ENCODE results near the gene MMP12.

MMP12 gene

GRCh38 chr11:102843489-102843888 lies 31.3 kb downstream of the MMP12 start, which contains the start of gene MMP3:
Gene MMP3 (minus strand): TSS chr11:102843609. CDS start chr11:102843546, 63 bp downstream.
- no peak within 1 kb of the TSS for H3K9ac ChIP-seq
- no peaks in the 10 kb centered on the region for H3K36me3 ChIP-seq (ENCODE audit: control insufficient read depth, insufficient read depth, low read length)
- H3K4me1 ChIP-seq = no peaks in the 10 kb centered on the region
- no peak within 1 kb of the TSS for H3K4me3 ChIP-seq (ENCODE audit: low read depth, low read length)
- no peak within 1 kb of the TSS for H3K4me2 ChIP-seq (ENCODE audit: low read length)
- no peaks in the 10 kb centered on the region for H3K9me3 ChIP-seq (ENCODE audit: control insufficient read depth, low read length)
- H3K27me3 ChIP-seq (ENCODE audit: control insufficient read depth, insufficient read depth, low read length) = no peaks in the 10 kb centered on the region
- H2AFZ ChIP-seq = no peak within 1 kb of the TSS
- H3K79me2 ChIP-seq = no peaks in the 10 kb centered on the region
- TF ChIP-seq CTCF (IDR thresholded peaks at IDR 0.05) = no peak
- no peak within 1 kb of the TSS for H3K27ac ChIP-seq

GRCh38 chr11:102842930-102843329 lies 31.9 kb downstream of the MMP12 start:
- H3K27ac ChIP-seq = no peak overlapping the region
- no peaks in the 10 kb centered on the region for H3K79me2 ChIP-seq
- no peak overlapping the region for H2AFZ ChIP-seq
- no peaks in the 10 kb centered on the region for H3K27me3 ChIP-seq (ENCODE audit: control insufficient read depth, insufficient read depth, low read length)
- no peak for TF ChIP-seq CTCF (IDR thresholded peaks at IDR 0.05)
- H3K36me3 ChIP-seq (ENCODE audit: control insufficient read depth, insufficient read depth, low read length) = no peaks in the 10 kb centered on the region
- no peaks in the 10 kb centered on the region for H3K9me3 ChIP-seq (ENCODE audit: control insufficient read depth, low read length)
- no peak overlapping the region for H3K4me2 ChIP-seq (ENCODE audit: low read length)
- no peaks in the 10 kb centered on the region for H3K4me1 ChIP-seq
- H3K9ac ChIP-seq = no peak overlapping the region
- H3K4me3 ChIP-seq (ENCODE audit: low read depth, low read length) = no peak overlapping the region

- no peaks in the 10 kb centered on the region for H3K36me3 ChIP-seq (ENCODE audit: control insufficient read depth, insufficient read depth, low read length)
- H3K27me3 ChIP-seq (ENCODE audit: control insufficient read depth, insufficient read depth, low read length) = no peaks in the 10 kb centered on the region
- no peak overlapping the region for H3K4me2 ChIP-seq (ENCODE audit: low read length)
- no peaks in the 10 kb centered on the region for H3K4me1 ChIP-seq
- H2AFZ ChIP-seq = no peak overlapping the region
- no peak overlapping the region for H3K4me3 ChIP-seq (ENCODE audit: low read depth, low read length)
- H3K9ac ChIP-seq = no peak overlapping the region
- H3K79me2 ChIP-seq = no peaks in the 10 kb centered on the region
- H3K27ac ChIP-seq = no peak overlapping the region
- no peaks in the 10 kb centered on the region for H3K9me3 ChIP-seq (ENCODE audit: control insufficient read depth, low read length)
- no peak for TF ChIP-seq CTCF (IDR thresholded peaks at IDR 0.05)
Observed at GRCh38 chr11:102840018-102840417, 34.8 kb downstream of the MMP12 start.

GRCh38 chr11:102837646-102838045 lies 37.1 kb downstream of the MMP12 start:
- no peaks in the 10 kb centered on the region for H3K9me3 ChIP-seq (ENCODE audit: control insufficient read depth, low read length)
- no peak overlapping the region for H3K9ac ChIP-seq
- no peak for TF ChIP-seq CTCF (IDR thresholded peaks at IDR 0.05)
- no peaks in the 10 kb centered on the region for H3K79me2 ChIP-seq
- H3K36me3 ChIP-seq (ENCODE audit: control insufficient read depth, insufficient read depth, low read length) = no peaks in the 10 kb centered on the region
- H2AFZ ChIP-seq = no peak overlapping the region
- no peak overlapping the region for H3K4me2 ChIP-seq (ENCODE audit: low read length)
- no peak overlapping the region for H3K27ac ChIP-seq
- H3K27me3 ChIP-seq (ENCODE audit: control insufficient read depth, insufficient read depth, low read length) = no peaks in the 10 kb centered on the region
- H3K4me1 ChIP-seq = no peaks in the 10 kb centered on the region
- H3K4me3 ChIP-seq (ENCODE audit: low read depth, low read length) = no peak overlapping the region

GRCh38 chr11:102837156-102837555 lies 37.6 kb downstream of the MMP12 start:
- Histone ChIP-seq H3K9ac (no peak overlapping the region), H3K79me2 (no peaks in the 10 kb centered on the region), H3K27me3 (ENCODE audit: control insufficient read depth, insufficient read depth, low read length) (no peaks in the 10 kb centered on the region), H3K4me1 (no peaks in the 10 kb centered on the region), H3K27ac (no peak overlapping the region), H3K36me3 (ENCODE audit: control insufficient read depth, insufficient read depth, low read length) (no peaks in the 10 kb centered on the region), H3K9me3 (ENCODE audit: control insufficient read depth, low read length) (no peaks in the 10 kb centered on the region), H3K4me3 (ENCODE audit: low read depth, low read length) (no peak overlapping the region), H3K4me2 (ENCODE audit: low read length) (no peak overlapping the region), H2AFZ (no peak overlapping the region)
- no peak for TF ChIP-seq CTCF (IDR thresholded peaks at IDR 0.05)

Measured in parathyroid adenoma (tissue), 2 donors.